ENCODE data around the gene NFYA.
A peak's percentile ranks its signal among the peaks of the same experiment; 100 is the strongest.

NFYA gene

GRCh38 chr6:41046084-41046483, 26.7 kb upstream of the NFYA start:
- no peak for DNase-seq (ENCODE audit: low read depth, low spot score)

- DNase-seq (ENCODE audit: low read depth, low spot score), result no peak
Observed at GRCh38 chr6:41047306-41047705, 25.5 kb upstream of the NFYA start.

- DNase-seq (ENCODE audit: low read depth, low spot score), result no peak
Observed at GRCh38 chr6:41047745-41048732, 24.7 kb upstream of the NFYA start.

GRCh38 chr6:41049521-41049920, 23.3 kb upstream of the NFYA start:
- DNase-seq (ENCODE audit: low read depth, low spot score), result no peak

GRCh38 chr6:41049955-41050354, 22.8 kb upstream of the NFYA start:
- DNase-seq (ENCODE audit: low read depth, low spot score), result no peak

- no peak for DNase-seq (ENCODE audit: low read depth, low spot score)
Observed at GRCh38 chr6:41050536-41050935, 22.2 kb upstream of the NFYA start.

GRCh38 chr6:41051873-41052272, 20.9 kb upstream of the NFYA start:
- no peak for DNase-seq (ENCODE audit: low read depth, low spot score)

- DNase-seq (ENCODE audit: low read depth, low spot score), result no peak
Observed at GRCh38 chr6:41053041-41053440, 19.7 kb upstream of the NFYA start, which contains the start of gene APOBEC2. Gene APOBEC2 (plus strand): TSS chr6:41053202. CDS start chr6:41053348, 146 bp downstream.

GRCh38 chr6:41054511-41054910, 18.3 kb upstream of the NFYA start:
- DNase-seq (ENCODE audit: low read depth, low spot score), result no peak

- no peak for DNase-seq (ENCODE audit: low read depth, low spot score)
Observed at GRCh38 chr6:41055149-41055548, 17.6 kb upstream of the NFYA start.

GRCh38 chr6:41056768-41057490, 15.8 kb upstream of the NFYA start:
- no peak for DNase-seq (ENCODE audit: low read depth, low spot score)

- DNase-seq (ENCODE audit: low read depth, low spot score), result no peak
Observed at GRCh38 chr6:41058783-41059181, 14.0 kb upstream of the NFYA start.

- no peak for DNase-seq (ENCODE audit: low read depth, low spot score)
Observed at GRCh38 chr6:41059556-41059955, 13.2 kb upstream of the NFYA start.

- no peak for DNase-seq (ENCODE audit: low read depth, low spot score)
Observed at GRCh38 chr6:41061196-41061726, 11.5 kb upstream of the NFYA start.

GRCh38 chr6:41062056-41062455, 10.7 kb upstream of the NFYA start:
- no peak for DNase-seq (ENCODE audit: low read depth, low spot score)

- DNase-seq (ENCODE audit: low read depth, low spot score), result no peak
Observed at GRCh38 chr6:41063884-41064285, 8.9 kb upstream of the NFYA start.

- DNase-seq (ENCODE audit: low read depth, low spot score), result no peak
Observed at GRCh38 chr6:41064841-41065240, 7.9 kb upstream of the NFYA start.

- no peak for DNase-seq (ENCODE audit: low read depth, low spot score)
Observed at GRCh38 chr6:41065550-41066026, 7.2 kb upstream of the NFYA start.

- peak; percentile 27 for DNase-seq (ENCODE audit: low read depth, low spot score)
Observed at GRCh38 chr6:41066867-41067304, 5.9 kb upstream of the NFYA start.

- DNase-seq (ENCODE audit: low read depth, low spot score), result no peak
Observed at GRCh38 chr6:41071501-41071922, 1.3 kb upstream of the NFYA start.

- peak; percentile 100 for DNase-seq (ENCODE audit: low read depth, low spot score)
Observed at GRCh38 chr6:41071923-41072835, 595 bp upstream of the NFYA start, which contains the start of gene OARD1. Gene OARD1 (minus strand): TSS chr6:41072356. CDS start chr6:41071634, 722 bp downstream.
